ENCODE results near the gene MYLK. TPM values are rescaled to one million over a fixed set of nuclear protein-coding genes. Genes with fewer than 3 reads are reported as not detected.

Gene MYLK
- total RNA-seq, 1 donor from 2014 or later, result 50.5 TPM

DNA sequence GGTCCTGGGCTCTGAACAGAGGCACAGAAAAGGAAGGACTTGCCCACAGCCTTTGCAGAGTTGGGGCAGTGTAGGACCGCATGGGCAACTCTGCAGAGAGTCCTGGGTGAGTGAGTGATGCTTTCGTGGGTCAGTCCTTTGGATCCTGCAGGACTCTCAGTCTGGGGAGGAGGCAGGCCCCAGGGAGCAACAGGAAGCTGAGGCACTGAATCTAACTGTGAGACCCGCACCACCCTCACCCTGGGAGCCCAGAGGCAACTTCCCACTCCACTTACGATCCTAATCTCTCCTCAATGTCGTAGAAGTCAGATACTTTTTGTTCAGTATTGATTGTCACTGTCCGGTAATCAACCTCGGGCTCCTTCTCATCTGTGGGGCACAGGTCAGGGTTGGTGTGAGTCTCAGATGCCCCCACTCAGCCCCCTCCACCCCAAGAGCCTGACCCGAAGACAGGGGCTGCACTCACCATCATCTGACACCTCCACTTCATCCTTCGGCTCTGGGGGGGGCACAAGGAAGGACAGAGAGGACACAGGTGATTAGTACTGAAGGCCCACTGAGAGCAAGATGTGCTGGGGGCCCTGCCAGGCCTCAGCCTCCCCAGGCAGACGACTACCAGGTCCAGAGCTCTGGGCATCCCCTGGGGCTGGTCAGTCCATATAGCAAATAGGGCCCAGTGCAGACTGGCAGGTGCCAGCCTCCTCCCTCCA, 235.3 kb downstream of the MYLK start:
- Histone ChIP-seq H3K9ac (ENCODE audit: low read length) (no peak overlapping the region), H3K4me3 (ENCODE audit: insufficient read depth, low read depth, low read length) (no peak overlapping the region), H3K27me3 (ENCODE audit: insufficient read depth, low read length) (no peaks in the 10 kb centered on the region), H3K4me2 (ENCODE audit: low read length) (no peak overlapping the region), H3K36me3 (ENCODE audit: insufficient read depth, low read length) (peaks cover 26% of the 10 kb centered on the region), H3K4me1 (ENCODE audit: insufficient read depth, low read length) (peaks cover 17% of the 10 kb centered on the region), H4K20me1 (ENCODE audit: insufficient read depth, low read length) (no peaks in the 10 kb centered on the region), H3K9me3 (ENCODE audit: insufficient read depth, low read depth, low read length) (no peaks in the 10 kb centered on the region), H2AFZ (ENCODE audit: low read depth, low read length) (no peak overlapping the region), H3K27ac (ENCODE audit: low read depth, low read length) (no peak overlapping the region), H3K79me2 (ENCODE audit: insufficient read depth, low read length) (no peaks in the 10 kb centered on the region)
- Mint-ChIP-seq H3K27ac (ENCODE audit: unreplicated experiment) (no peak overlapping the region), H3K4me1 (ENCODE audit: low read depth, unreplicated experiment) (peaks cover 19% of the 10 kb centered on the region), H3K9me3 (ENCODE audit: unreplicated experiment) (peaks cover 1% of the 10 kb centered on the region), H3K36me3 (ENCODE audit: low read depth, unreplicated experiment) (peaks cover 30% of the 10 kb centered on the region), H3K4me3 (ENCODE audit: unreplicated experiment) (no peak overlapping the region), H3K27me3 (ENCODE audit: low read depth, unreplicated experiment) (no peaks in the 10 kb centered on the region)
- FAIRE-seq (no peak), DNase-seq (ENCODE audit: low read depth) (no peak)
- TF ChIP-seq, protein P1, sequence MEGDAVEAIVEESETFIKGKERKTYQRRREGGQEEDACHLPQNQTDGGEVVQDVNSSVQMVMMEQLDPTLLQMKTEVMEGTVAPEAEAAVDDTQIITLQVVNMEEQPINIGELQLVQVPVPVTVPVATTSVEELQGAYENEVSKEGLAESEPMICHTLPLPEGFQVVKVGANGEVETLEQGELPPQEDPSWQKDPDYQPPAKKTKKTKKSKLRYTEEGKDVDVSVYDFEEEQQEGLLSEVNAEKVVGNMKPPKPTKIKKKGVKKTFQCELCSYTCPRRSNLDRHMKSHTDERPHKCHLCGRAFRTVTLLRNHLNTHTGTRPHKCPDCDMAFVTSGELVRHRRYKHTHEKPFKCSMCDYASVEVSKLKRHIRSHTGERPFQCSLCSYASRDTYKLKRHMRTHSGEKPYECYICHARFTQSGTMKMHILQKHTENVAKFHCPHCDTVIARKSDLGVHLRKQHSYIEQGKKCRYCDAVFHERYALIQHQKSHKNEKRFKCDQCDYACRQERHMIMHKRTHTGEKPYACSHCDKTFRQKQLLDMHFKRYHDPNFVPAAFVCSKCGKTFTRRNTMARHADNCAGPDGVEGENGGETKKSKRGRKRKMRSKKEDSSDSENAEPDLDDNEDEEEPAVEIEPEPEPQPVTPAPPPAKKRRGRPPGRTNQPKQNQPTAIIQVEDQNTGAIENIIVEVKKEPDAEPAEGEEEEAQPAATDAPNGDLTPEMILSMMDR (IDR thresholded peaks at IDR 0.05; ENCODE audit: insufficient read depth, low read depth, low read length), result no peak
- no peak for TF ChIP-seq EZH2 (IDR thresholded peaks at IDR 0.05; ENCODE audit: insufficient read depth, low read length)

- Histone ChIP-seq H3K79me2 (ENCODE audit: insufficient read depth, low read length) (no peaks in the 10 kb centered on the region), H4K20me1 (ENCODE audit: insufficient read depth, low read length) (no peaks in the 10 kb centered on the region), H3K4me3 (ENCODE audit: insufficient read depth, low read depth, low read length) (no peak overlapping the region), H3K36me3 (ENCODE audit: insufficient read depth, low read length) (peaks cover 28% of the 10 kb centered on the region), H3K4me1 (ENCODE audit: insufficient read depth, low read length) (no peaks in the 10 kb centered on the region), H3K27ac (ENCODE audit: low read depth, low read length) (no peak overlapping the region), H3K9ac (ENCODE audit: low read length) (no peak overlapping the region), H3K9me3 (ENCODE audit: insufficient read depth, low read depth, low read length) (no peaks in the 10 kb centered on the region), H2AFZ (ENCODE audit: low read depth, low read length) (no peak overlapping the region), H3K4me2 (ENCODE audit: low read length) (no peak overlapping the region), H3K27me3 (ENCODE audit: insufficient read depth, low read length) (no peaks in the 10 kb centered on the region)
- DNase-seq (ENCODE audit: low read depth) (no peak), FAIRE-seq (no peak)
- H3K27me3 Mint-ChIP-seq (ENCODE audit: low read depth, unreplicated experiment), result no peaks in the 10 kb centered on the region
- H3K9me3 Mint-ChIP-seq (ENCODE audit: unreplicated experiment), result no peaks in the 10 kb centered on the region
- H3K27ac Mint-ChIP-seq (ENCODE audit: unreplicated experiment), result no peak overlapping the region
- peaks cover 18% of the 10 kb centered on the region for H3K4me1 Mint-ChIP-seq (ENCODE audit: low read depth, unreplicated experiment)
- no peak overlapping the region for H3K4me3 Mint-ChIP-seq (ENCODE audit: unreplicated experiment)
- TF ChIP-seq, protein P1 (IDR thresholded peaks at IDR 0.05; ENCODE audit: insufficient read depth, low read depth, low read length), result no peak
- no peak for TF ChIP-seq EZH2 (IDR thresholded peaks at IDR 0.05; ENCODE audit: insufficient read depth, low read length)
- peaks cover 36% of the 10 kb centered on the region for H3K36me3 Mint-ChIP-seq (ENCODE audit: low read depth, unreplicated experiment)
Observed at GRCh38 chr3:123644358-123644757, 239.8 kb downstream of the MYLK start.

- DNase-seq (ENCODE audit: low read depth) (no peak), FAIRE-seq (no peak)
- Histone ChIP-seq H3K4me2 (ENCODE audit: low read length) (no peak overlapping the region), H3K27me3 (ENCODE audit: insufficient read depth, low read length) (no peaks in the 10 kb centered on the region), H4K20me1 (ENCODE audit: insufficient read depth, low read length) (no peaks in the 10 kb centered on the region), H3K36me3 (ENCODE audit: insufficient read depth, low read length) (peaks cover 31% of the 10 kb centered on the region), H3K79me2 (ENCODE audit: insufficient read depth, low read length) (no peaks in the 10 kb centered on the region), H3K9me3 (ENCODE audit: insufficient read depth, low read depth, low read length) (no peaks in the 10 kb centered on the region), H3K27ac (ENCODE audit: low read depth, low read length) (no peak overlapping the region), H3K4me3 (ENCODE audit: insufficient read depth, low read depth, low read length) (no peak overlapping the region), H3K4me1 (ENCODE audit: insufficient read depth, low read length) (no peaks in the 10 kb centered on the region), H3K9ac (ENCODE audit: low read length) (no peak overlapping the region), H2AFZ (ENCODE audit: low read depth, low read length) (no peak overlapping the region)
- Mint-ChIP-seq H3K36me3 (ENCODE audit: low read depth, unreplicated experiment) (peaks cover 33% of the 10 kb centered on the region), H3K27ac (ENCODE audit: unreplicated experiment) (no peak overlapping the region), H3K9me3 (ENCODE audit: unreplicated experiment) (no peaks in the 10 kb centered on the region), H3K4me1 (ENCODE audit: low read depth, unreplicated experiment) (peaks cover 18% of the 10 kb centered on the region), H3K27me3 (ENCODE audit: low read depth, unreplicated experiment) (peaks cover 4% of the 10 kb centered on the region), H3K4me3 (ENCODE audit: unreplicated experiment) (no peak overlapping the region)
- TF ChIP-seq EZH2 (IDR thresholded peaks at IDR 0.05; ENCODE audit: insufficient read depth, low read length), result no peak
- TF ChIP-seq, protein P1 (IDR thresholded peaks at IDR 0.05; ENCODE audit: insufficient read depth, low read depth, low read length), result no peak
Observed at GRCh38 chr3:123642957-123643330, 241.2 kb downstream of the MYLK start.

Measured in astrocyte (in vitro differentiated cells and primary cell).